ENCODE results near the gene GRM8.

The GRM8 gene

DNA sequence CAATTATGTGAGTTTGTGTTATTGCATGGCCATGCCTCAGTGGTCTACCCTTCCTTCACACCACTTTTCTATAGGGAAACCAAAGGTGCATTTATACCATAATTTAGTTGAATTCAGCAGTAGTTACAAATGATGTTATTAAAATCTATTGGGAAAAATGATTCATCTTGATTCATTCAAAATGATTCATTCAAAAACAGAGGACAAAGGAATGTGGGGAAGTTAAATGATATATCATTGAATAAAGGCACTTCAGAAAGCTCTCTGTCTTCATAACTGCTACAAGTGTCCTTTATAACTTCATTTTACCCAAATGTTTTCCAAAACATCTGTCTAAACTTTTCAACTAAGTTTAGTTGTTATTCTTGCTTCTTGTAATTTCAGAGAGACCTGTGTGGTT is 722.9 kb downstream of the GRM8 start:
- no peak overlapping the region for H3K4me3 ChIP-seq (ENCODE audit: low read depth, low read length)
- no peaks in the 10 kb centered on the region for H3K27me3 ChIP-seq (ENCODE audit: insufficient read depth, low read depth, severe bottlenecking)
- H3K36me3 ChIP-seq: no peaks in the 10 kb centered on the region
- H3K9me3 ChIP-seq (ENCODE audit: severe bottlenecking): no peaks in the 10 kb centered on the region
- DNase-seq: no peak
- no peak overlapping the region for H3K27ac ChIP-seq
- TF ChIP-seq, protein P1, sequence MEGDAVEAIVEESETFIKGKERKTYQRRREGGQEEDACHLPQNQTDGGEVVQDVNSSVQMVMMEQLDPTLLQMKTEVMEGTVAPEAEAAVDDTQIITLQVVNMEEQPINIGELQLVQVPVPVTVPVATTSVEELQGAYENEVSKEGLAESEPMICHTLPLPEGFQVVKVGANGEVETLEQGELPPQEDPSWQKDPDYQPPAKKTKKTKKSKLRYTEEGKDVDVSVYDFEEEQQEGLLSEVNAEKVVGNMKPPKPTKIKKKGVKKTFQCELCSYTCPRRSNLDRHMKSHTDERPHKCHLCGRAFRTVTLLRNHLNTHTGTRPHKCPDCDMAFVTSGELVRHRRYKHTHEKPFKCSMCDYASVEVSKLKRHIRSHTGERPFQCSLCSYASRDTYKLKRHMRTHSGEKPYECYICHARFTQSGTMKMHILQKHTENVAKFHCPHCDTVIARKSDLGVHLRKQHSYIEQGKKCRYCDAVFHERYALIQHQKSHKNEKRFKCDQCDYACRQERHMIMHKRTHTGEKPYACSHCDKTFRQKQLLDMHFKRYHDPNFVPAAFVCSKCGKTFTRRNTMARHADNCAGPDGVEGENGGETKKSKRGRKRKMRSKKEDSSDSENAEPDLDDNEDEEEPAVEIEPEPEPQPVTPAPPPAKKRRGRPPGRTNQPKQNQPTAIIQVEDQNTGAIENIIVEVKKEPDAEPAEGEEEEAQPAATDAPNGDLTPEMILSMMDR (IDR thresholded peaks at IDR 0.05; ENCODE audit: low read depth, low read length): no peak

DNA sequence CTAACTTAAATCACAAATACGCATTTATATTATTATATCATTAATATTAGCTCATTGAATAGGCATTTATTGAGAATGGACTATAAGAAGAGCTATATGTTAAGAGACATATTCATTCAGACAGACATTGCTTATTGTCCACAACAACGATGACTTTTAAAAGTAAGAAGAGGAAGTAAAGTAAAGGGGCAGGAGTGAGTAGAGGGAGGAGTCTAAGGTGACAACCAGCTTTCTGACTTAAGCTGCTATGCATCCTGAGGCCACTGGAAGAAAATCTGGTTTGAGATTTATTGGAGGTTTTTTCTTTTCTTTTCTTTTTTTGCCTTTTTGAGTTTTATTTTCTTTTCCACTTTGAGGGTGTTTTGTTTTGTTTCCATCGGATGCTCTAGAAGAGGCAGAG is 723.5 kb downstream of the GRM8 start:
- no peaks in the 10 kb centered on the region for H3K36me3 ChIP-seq
- no peaks in the 10 kb centered on the region for H3K9me3 ChIP-seq (ENCODE audit: severe bottlenecking)
- DNase-seq: no peak
- H3K4me3 ChIP-seq (ENCODE audit: low read depth, low read length): no peak overlapping the region
- H3K27me3 ChIP-seq (ENCODE audit: insufficient read depth, low read depth, severe bottlenecking): no peaks in the 10 kb centered on the region
- TF ChIP-seq, protein P1 (IDR thresholded peaks at IDR 0.05; ENCODE audit: low read depth, low read length): no peak
- no peak overlapping the region for H3K27ac ChIP-seq

DNA sequence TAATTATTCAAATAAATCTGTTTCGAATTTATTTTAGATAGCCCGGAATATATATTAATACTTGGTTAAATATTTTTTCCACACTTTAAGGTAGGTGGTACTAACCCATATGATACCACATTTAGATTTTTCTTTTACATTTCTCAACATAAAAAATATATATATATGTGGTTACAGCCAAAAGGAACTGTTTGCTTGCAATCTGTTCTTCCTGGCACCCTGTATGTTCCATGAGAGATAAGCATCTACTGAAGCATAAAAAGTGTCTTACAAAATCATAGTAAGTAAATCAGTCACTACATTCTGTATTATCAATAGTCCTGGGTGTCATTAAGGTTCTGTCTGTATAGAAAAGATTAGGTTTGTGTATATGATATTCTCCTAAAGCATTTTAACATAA is 726.8 kb downstream of the GRM8 start:
- no peaks in the 10 kb centered on the region for H3K9me3 ChIP-seq (ENCODE audit: severe bottlenecking)

DNA sequence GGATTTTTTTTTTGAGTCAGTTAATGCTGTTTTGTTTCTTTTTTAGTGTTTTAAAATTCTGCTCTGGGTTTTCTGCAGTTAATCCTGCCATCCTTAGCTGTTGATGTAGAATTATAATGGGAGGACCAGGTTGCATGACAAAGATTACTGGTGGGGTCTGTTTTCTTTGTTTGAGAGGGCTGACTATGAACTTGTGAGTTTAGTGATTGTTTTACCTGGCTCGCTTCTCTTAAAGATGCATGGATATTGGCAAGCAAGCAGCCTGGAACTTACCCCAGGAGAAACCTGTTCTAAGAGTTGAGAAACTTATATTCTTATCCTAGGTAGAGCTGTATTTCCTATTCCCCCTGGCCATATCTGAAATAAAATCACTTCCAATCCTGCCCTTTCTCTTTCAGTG is 727.8 kb downstream of the GRM8 start:
- H3K27me3 ChIP-seq (ENCODE audit: insufficient read depth, low read depth, severe bottlenecking): no peaks in the 10 kb centered on the region
- H3K36me3 ChIP-seq: no peaks in the 10 kb centered on the region
- H3K27ac ChIP-seq: no peak overlapping the region
- H3K4me3 ChIP-seq (ENCODE audit: low read depth, low read length): no peak overlapping the region
- no peaks in the 10 kb centered on the region for H3K9me3 ChIP-seq (ENCODE audit: severe bottlenecking)
- TF ChIP-seq, protein P1 (IDR thresholded peaks at IDR 0.05; ENCODE audit: low read depth, low read length): no peak
- no peak for DNase-seq

More for the DNA sequence above, 726.8 kb downstream of the GRM8 start:
- no peak for DNase-seq
- Histone ChIP-seq H3K27ac (no peak overlapping the region), H3K27me3 (ENCODE audit: insufficient read depth, low read depth, severe bottlenecking) (no peaks in the 10 kb centered on the region), H3K36me3 (no peaks in the 10 kb centered on the region), H3K4me3 (ENCODE audit: low read depth, low read length) (no peak overlapping the region)
- TF ChIP-seq, protein P1 (IDR thresholded peaks at IDR 0.05; ENCODE audit: low read depth, low read length): no peak

DNA sequence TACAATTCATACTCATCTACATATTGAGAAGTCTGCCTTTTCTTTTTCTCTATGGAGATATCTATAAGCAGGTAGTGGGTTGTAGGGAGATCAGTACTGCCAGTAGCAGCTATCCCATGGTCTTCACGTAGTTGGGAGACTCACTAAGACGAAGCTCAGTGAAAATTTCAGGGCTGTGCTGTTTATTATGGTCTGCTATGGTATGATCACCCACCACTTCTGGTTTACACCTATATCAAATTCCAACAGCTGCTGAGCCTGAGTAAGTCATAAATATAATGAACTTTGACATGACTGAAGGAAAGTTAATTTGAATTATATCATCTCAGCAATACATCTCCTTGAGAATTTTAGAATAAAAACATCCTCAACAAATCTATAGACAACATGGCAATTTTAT is 741.7 kb downstream of the GRM8 start:
- DNase-seq: no peak
- no peaks in the 10 kb centered on the region for H3K36me3 ChIP-seq
- TF ChIP-seq, protein P1 (IDR thresholded peaks at IDR 0.05; ENCODE audit: low read depth, low read length): no peak
- no peaks in the 10 kb centered on the region for H3K27me3 ChIP-seq (ENCODE audit: insufficient read depth, low read depth, severe bottlenecking)
- H3K27ac ChIP-seq: no peak overlapping the region
- H3K9me3 ChIP-seq (ENCODE audit: severe bottlenecking): no peaks in the 10 kb centered on the region
- no peak overlapping the region for H3K4me3 ChIP-seq (ENCODE audit: low read depth, low read length)

DNA sequence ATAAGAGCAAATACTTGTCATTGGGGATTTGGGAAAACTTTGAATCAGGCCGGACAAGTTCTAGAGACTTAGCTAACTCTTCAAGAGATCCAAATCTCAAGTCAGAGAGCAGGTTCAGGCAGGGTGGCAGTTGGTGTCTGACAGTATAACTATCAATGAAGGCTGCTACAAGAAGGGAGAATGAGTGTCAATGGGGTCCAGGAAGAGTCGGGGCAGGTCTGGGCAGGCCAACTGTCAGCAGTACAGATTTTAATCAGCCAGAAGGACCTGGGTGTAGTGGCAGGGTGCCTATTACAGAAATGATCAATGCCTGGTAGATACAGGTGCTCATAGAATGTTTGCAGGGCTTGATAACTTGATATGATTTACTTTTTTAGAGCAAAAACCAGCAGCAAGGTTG is 751.1 kb downstream of the GRM8 start:
- no peaks in the 10 kb centered on the region for H3K9me3 ChIP-seq (ENCODE audit: severe bottlenecking)
- H3K4me3 ChIP-seq (ENCODE audit: low read depth, low read length): no peak overlapping the region
- no peaks in the 10 kb centered on the region for H3K36me3 ChIP-seq
- H3K27me3 ChIP-seq (ENCODE audit: insufficient read depth, low read depth, severe bottlenecking): no peaks in the 10 kb centered on the region
- DNase-seq: peak; percentile 10
- no peak overlapping the region for H3K27ac ChIP-seq
- TF ChIP-seq, protein P1 (IDR thresholded peaks at IDR 0.05; ENCODE audit: low read depth, low read length): no peak
